Measurements from ENCODE around the gene IFIH1. TPM values are rescaled to one million over a fixed set of nuclear protein-coding genes. Genes with fewer than 3 reads are reported as not detected.

IFIH1 gene
- total RNA-seq, 1 donor from 2014 or later, result 12.3 TPM

- no peak for DNase-seq (ENCODE audit: extremely low spot score in 2 of 2)
- peak overlapping the region; percentile 68 for H3K27ac ChIP-seq
- H3K36me3 ChIP-seq, result no peaks in the 10 kb centered on the region
- TF ChIP-seq CTCF (IDR thresholded peaks at IDR 0.05) (no peak), POLR2A (IDR thresholded peaks at IDR 0.05) (no peak), POLR2AphosphoS5 (IDR thresholded peaks at IDR 0.05; ENCODE audit: insufficient read depth in 1 of 2, low read depth in 1 of 2) (peak in 1 of 2 donors; percentile 52)
- H3K4me1 ChIP-seq, result peaks cover 19% of the 10 kb centered on the region
- H3K4me3 ChIP-seq, result no peak overlapping the region
- intact Hi-C loops (cut with DNase I), result no loop called here
- H3K27me3 ChIP-seq, result no peaks in the 10 kb centered on the region
- no peaks in the 10 kb centered on the region for H3K9me3 ChIP-seq
These were observed 73.9 kb downstream of the IFIH1 start for GRCh38 chr2:162244541-162245031.

DNA sequence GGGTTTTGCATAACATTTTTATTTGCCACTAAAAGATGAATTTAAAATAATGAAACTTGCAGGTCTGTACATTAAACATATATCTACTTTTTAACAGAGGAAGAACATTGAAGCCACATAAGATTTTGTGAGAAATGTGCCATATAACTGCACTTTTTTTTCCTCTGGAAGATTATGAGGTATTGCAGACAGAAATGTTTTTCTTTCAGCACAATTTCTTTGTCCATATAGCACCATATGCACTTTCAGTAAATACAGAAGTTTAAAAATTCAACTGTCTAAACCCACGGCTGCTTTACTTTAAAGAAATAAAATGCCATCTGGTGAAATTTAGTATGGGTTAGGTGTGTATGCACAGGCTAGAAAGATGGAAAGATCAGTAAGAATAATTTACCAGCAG is 74.8 kb downstream of the IFIH1 start:
- no peak for TF ChIP-seq CTCF (IDR thresholded peaks at IDR 0.05)
- peaks cover 19% of the 10 kb centered on the region for H3K4me1 ChIP-seq
- no peaks in the 10 kb centered on the region for H3K36me3 ChIP-seq
- H3K27me3 ChIP-seq, result no peaks in the 10 kb centered on the region
- no peak for DNase-seq (ENCODE audit: extremely low spot score in 2 of 2)
- peak overlapping the region; percentile 68 for H3K27ac ChIP-seq
- peak overlapping the region; percentile 5 to 29 for H3K4me3 ChIP-seq
- intact Hi-C loops (cut with DNase I), result no loop called here
- H3K9me3 ChIP-seq, result no peaks in the 10 kb centered on the region

GRCh38 chr2:162243294-162243693 is 75.2 kb downstream of the IFIH1 start, which contains the start of gene FAP:
TSS of gene FAP (minus strand) at chr2:162243445. CDS start at chr2:162243327, 118 bp downstream.
- Histone ChIP-seq H3K27me3 (no peaks in the 10 kb centered on the region), H3K4me1 (peaks cover 19% of the 10 kb centered on the region), H3K36me3 (no peaks in the 10 kb centered on the region), H3K4me3 (peak within 1 kb of the TSS; percentile 5 to 29), H3K27ac (peak within 1 kb of the TSS; percentile 68), H3K9me3 (no peaks in the 10 kb centered on the region)
- intact Hi-C loops (cut with DNase I), result no loop called here
- no peak for DNase-seq (ENCODE audit: extremely low spot score in 2 of 2)
- TF ChIP-seq POLR2AphosphoS5 (IDR thresholded peaks at IDR 0.05; ENCODE audit: insufficient read depth in 1 of 2, low read depth in 1 of 2), result no peak
- TF ChIP-seq POLR2A (IDR thresholded peaks at IDR 0.05), result no peak
- TF ChIP-seq CTCF (IDR thresholded peaks at IDR 0.05), result no peak

DNA sequence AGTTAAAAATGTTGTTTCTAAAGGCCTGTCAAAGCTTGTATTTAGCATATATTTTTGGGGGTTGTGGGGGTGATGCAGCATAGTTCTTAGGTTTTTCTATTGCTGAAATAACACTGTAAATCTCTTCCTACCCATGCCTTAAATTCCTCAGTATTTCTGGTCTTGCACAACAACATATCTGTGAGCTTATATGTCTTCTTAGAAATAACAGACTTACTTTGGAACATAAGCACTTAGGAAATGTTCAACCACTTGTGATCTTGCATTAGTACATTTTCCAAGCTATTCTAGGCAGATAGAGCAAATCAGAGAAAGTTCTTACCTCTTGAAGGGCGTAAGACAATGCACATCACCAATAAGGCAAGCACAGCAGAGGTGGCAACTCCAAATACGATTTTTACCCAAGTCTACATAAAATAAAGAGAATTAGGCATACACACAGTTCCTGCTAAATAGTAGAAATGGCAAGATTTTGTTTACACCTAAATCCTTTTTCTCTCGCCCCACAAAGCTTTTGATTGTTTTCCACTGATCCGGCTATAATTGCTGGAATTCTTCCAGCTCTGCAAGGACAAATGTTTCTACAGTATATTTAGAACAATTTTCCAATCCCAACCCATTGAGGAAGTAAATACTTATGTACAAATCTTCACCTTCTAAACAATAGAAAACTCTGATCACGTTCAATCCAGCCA is 75.8 kb downstream of the IFIH1 start:
- H3K9me3 ChIP-seq, result no peaks in the 10 kb centered on the region
- intact Hi-C loops (cut with DNase I), result no loop called here
- DNase-seq (ENCODE audit: extremely low spot score in 2 of 2), result no peak
- H3K4me1 ChIP-seq, result peaks cover 19% of the 10 kb centered on the region
- peak overlapping the region; percentile 68 for H3K27ac ChIP-seq
- H3K4me3 ChIP-seq, result peak overlapping the region; percentile 5 to 29
- H3K36me3 ChIP-seq, result no peaks in the 10 kb centered on the region
- TF ChIP-seq POLR2A (IDR thresholded peaks at IDR 0.05) (no peak), POLR2AphosphoS5 (IDR thresholded peaks at IDR 0.05; ENCODE audit: insufficient read depth in 1 of 2, low read depth in 1 of 2) (no peak)
- no peaks in the 10 kb centered on the region for H3K27me3 ChIP-seq

- Histone ChIP-seq H3K36me3 (no peaks in the 10 kb centered on the region), H3K27me3 (no peaks in the 10 kb centered on the region), H3K4me1 (peaks cover 19% of the 10 kb centered on the region), H3K9me3 (no peaks in the 10 kb centered on the region), H3K27ac (no peak overlapping the region), H3K4me3 (no peak overlapping the region)
- no peak for DNase-seq (ENCODE audit: extremely low spot score in 2 of 2)
- intact Hi-C loops (cut with DNase I), result no loop called here
- TF ChIP-seq POLR2AphosphoS5 (IDR thresholded peaks at IDR 0.05; ENCODE audit: insufficient read depth in 1 of 2, low read depth in 1 of 2) (no peak), POLR2A (IDR thresholded peaks at IDR 0.05) (no peak)
These were observed 76.9 kb downstream of the IFIH1 start for GRCh38 chr2:162241571-162241970.

Data from vagina (tissue), 2 donors.